H1 (cell line): Measurements from ENCODE around the gene EPB41L1. TPM values are rescaled to one million over a fixed set of nuclear protein-coding genes. Genes with fewer than 3 reads are reported as not detected.

Experiments
- CTCF ChIA-PET: fragments of 300-600 bp; sonication (Branson Sonifier 250); formaldehyde crosslinking; loops from one replicate; lab custom pipeline; 2021; ENCODE audit not compliant: partially characterized antibody; lab: Charles Lee
- POLR2A ChIA-PET: fragments of 300-600 bp; sonication (Branson Sonifier 250); formaldehyde crosslinking; loops from one replicate; lab custom pipeline; 2021; ENCODE audit warnings: inconsistent platforms; ENCODE audit not compliant: partially characterized antibody; lab: Charles Lee
- DNase-seq, 2 experiments: peaks; one replicate each; pipeline versions ENCODE4 v3.0.0 to v3.0.0-alpha.2; 2010 to 2022; ENCODE audit warnings: low spot score in 2 of 2, low read depth in 1 of 2, mixed read lengths in 1 of 2
- FAIRE-seq: peaks from 2 replicates; lab custom pipeline; 2011; peaks lifted over from hg19 to GRCh38; lab: Jason Lieb, UNC
- H2AFZ ChIP-seq: 2 replicates; pipeline ENCODE4 v1.8.1; 2012; ENCODE audit warnings: low read length, inconsistent platforms
- H2AK5ac ChIP-seq: 2 replicates; pipeline ENCODE4 v1.6.1; 2013; ENCODE audit warnings: low read depth, low read length
- H2BK120ac ChIP-seq: replicated peaks from 2 replicates; pipeline ENCODE3; 2013; ENCODE audit warnings: low read depth, low read length, inconsistent platforms
- H2BK12ac ChIP-seq: 2 replicates; pipeline ENCODE4 v1.6.1; 2013; ENCODE audit warnings: low read depth, low read length
- H2BK15ac ChIP-seq: 2 replicates; pipeline ENCODE4 v1.6.1; 2013; ENCODE audit warnings: low read length
- H2BK20ac ChIP-seq: 2 replicates; pipeline ENCODE4 v1.6.1; 2013; ENCODE audit warnings: low read length
- H2BK5ac ChIP-seq: 2 replicates; pipeline ENCODE4 v1.6.1; 2013; ENCODE audit warnings: low read depth, low read length
- H3K14ac ChIP-seq: 2 replicates; pipeline ENCODE4 v1.6.1; 2013; ENCODE audit warnings: inconsistent platforms; ENCODE audit not compliant: insufficient read length
- H3K18ac ChIP-seq: 2 replicates; pipeline ENCODE4 v1.6.1; 2013; ENCODE audit warnings: low read length; ENCODE audit errors: extremely low read depth
- H3K23ac ChIP-seq: 2 replicates; pipeline ENCODE4 v1.6.1; 2013; ENCODE audit warnings: inconsistent platforms; ENCODE audit not compliant: insufficient read length
- H3K23me2 ChIP-seq: 2 replicates; pipeline ENCODE4 v1.6.1; 2013; ENCODE audit warnings: low read depth, low read length
- H3K27ac ChIP-seq: 2 replicates; pipeline ENCODE4 v1.6.1; 2011; ENCODE audit warnings: low read depth, low read length, inconsistent platforms
- H3K27me3 ChIP-seq, 4 experiments: replicated peaks in 1 of 4; 1 replicate in 1 of 4; 2 replicates in 3 of 4; pipeline versions ENCODE4 v1.6.1 to v1.8.1; 2011 to 2013; ENCODE audit warnings: low read length in 3 of 4, mild to moderate bottlenecking in 3 of 4, inconsistent platforms in 2 of 4, mixed read lengths in 2 of 4, moderate library complexity in 1 of 4; ENCODE audit not compliant: control insufficient read depth in 3 of 4, insufficient read depth in 3 of 4; ENCODE audit errors: extremely low read depth in 1 of 4
- H3K36me3 ChIP-seq, 4 experiments: 2 replicates each; pipeline versions ENCODE4 v1.6.1 to v1.8.1; 2011 to 2013; ENCODE audit warnings: mild to moderate bottlenecking in 4 of 4, low read length in 3 of 4, moderate library complexity in 2 of 4, control low read depth in 1 of 4, inconsistent platforms in 1 of 4; ENCODE audit not compliant: insufficient read depth in 4 of 4, control insufficient read depth in 2 of 4
- H3K4ac ChIP-seq: replicated peaks from 2 replicates; pipeline ENCODE3; 2013; ENCODE audit warnings: low read length, low read depth, mixed read lengths, inconsistent platforms; ENCODE audit not compliant: insufficient read length
- H3K4me1 ChIP-seq, 4 experiments: replicated peaks in 1 of 4; 1 replicate in 1 of 4; 2 replicates in 3 of 4; pipeline versions ENCODE4 v1.6.1 to v1.8.1; 2011 to 2013; ENCODE audit warnings: low read length in 3 of 4, inconsistent platforms in 2 of 4, mixed read lengths in 1 of 4; ENCODE audit not compliant: insufficient read depth in 4 of 4, control insufficient read depth in 3 of 4
- H3K4me2 ChIP-seq, 2 experiments: 2 replicates each; pipeline versions ENCODE4 v1.6.1 to v1.8.1; 2011 to 2013; ENCODE audit warnings: low read depth in 2 of 2, low read length in 2 of 2, control low read depth in 1 of 2, inconsistent platforms in 1 of 2, mild to moderate bottlenecking in 1 of 2; ENCODE audit not compliant: insufficient read depth in 1 of 2
- H3K4me3 ChIP-seq, 4 experiments: fragments of 200-600, 300-600 bp in 1 of 4; sonication (generic), shearing (Covaris generic), sonication (Bioruptor Twin) in 1 of 4; 2 replicates each; pipeline versions ENCODE4 v1.5.1 to v1.8.1; 2011 to 2016; ENCODE audit warnings: low read length in 4 of 4, low read depth in 3 of 4, control low read depth in 2 of 4, inconsistent platforms in 2 of 4, mild to moderate bottlenecking in 2 of 4, mixed read lengths in 1 of 4, moderate library complexity in 1 of 4; ENCODE audit not compliant: insufficient read depth in 2 of 4; ENCODE audit errors: extremely low read depth in 1 of 4
- H3K56ac ChIP-seq: replicated peaks from 2 replicates; pipeline ENCODE3; 2013; ENCODE audit warnings: low read depth, mild to moderate bottlenecking, mixed read lengths, low read length, inconsistent platforms; ENCODE audit not compliant: insufficient read length
- H3K79me1 ChIP-seq: 2 replicates; pipeline ENCODE4 v1.6.1; 2013; ENCODE audit warnings: low read depth, low read length, control low read depth
- H3K79me2 ChIP-seq, 2 experiments: 2 replicates each; pipeline versions ENCODE4 v1.6.1 to v1.8.1; 2012 to 2013; ENCODE audit warnings: low read length in 2 of 2, mild to moderate bottlenecking in 2 of 2, inconsistent platforms in 1 of 2; ENCODE audit not compliant: insufficient read depth in 2 of 2, control insufficient read depth in 1 of 2
- H3K9ac ChIP-seq, 4 experiments: replicated peaks in 1 of 4; 1 replicate in 1 of 4; 2 replicates in 3 of 4; pipeline versions ENCODE4 v1.6.1 to v1.8.1; 2011 to 2013; ENCODE audit warnings: low read depth in 3 of 4, low read length in 3 of 4, control low read depth in 2 of 4, mild to moderate bottlenecking in 2 of 4, moderate library complexity in 2 of 4, inconsistent platforms in 1 of 4; ENCODE audit errors: extremely low read depth in 1 of 4
- H3K9me3 ChIP-seq, 2 experiments: 2 replicates each; pipeline versions ENCODE4 v1.6.1 to v1.8.1; 2012 to 2013; ENCODE audit warnings: mild to moderate bottlenecking in 2 of 2, moderate library complexity in 2 of 2, control low read depth in 1 of 2, inconsistent platforms in 1 of 2, low read depth in 1 of 2, low read length in 1 of 2, mixed read lengths in 1 of 2; ENCODE audit not compliant: insufficient read depth in 2 of 2
- H4K20me1 ChIP-seq, 2 experiments: replicated peaks in 1 of 2; 2 replicates each; pipeline versions ENCODE3 to v1.8.1; 2011 to 2013; ENCODE audit warnings: inconsistent platforms in 2 of 2, low read length in 2 of 2, mild to moderate bottlenecking in 1 of 2; ENCODE audit not compliant: insufficient read depth in 2 of 2, control insufficient read depth in 1 of 2
- H4K5ac ChIP-seq: 2 replicates; pipeline ENCODE4 v1.6.1; 2013; ENCODE audit warnings: low read length, low read depth, mixed read lengths, inconsistent platforms; ENCODE audit not compliant: insufficient read length
- H4K8ac ChIP-seq: 2 replicates; pipeline ENCODE4 v1.8.0; 2013; ENCODE audit warnings: mild to moderate bottlenecking, moderate library complexity, low read length, inconsistent platforms; ENCODE audit not compliant: insufficient read depth; ENCODE audit errors: extremely low read depth
- H4K91ac ChIP-seq: replicated peaks from 2 replicates; pipeline ENCODE3; 2013; ENCODE audit warnings: low read length, mixed read lengths, inconsistent platforms; ENCODE audit not compliant: insufficient read length
- ASH2L ChIP-seq: fragments of 200-600, 300-600 bp; sonication (generic); IDR thresholded peaks from one replicate; pipeline ENCODE4 v1.7.1; 2017; ENCODE audit warnings: low read length
- CEBPB ChIP-seq: IDR thresholded peaks from 2 replicates; pipeline ENCODE4 v1.6.1; 2012; ENCODE audit warnings: low read depth, low read length
- CHD1 ChIP-seq: IDR thresholded peaks from 2 replicates; pipeline ENCODE4 v1.6.1; 2012; ENCODE audit warnings: low read depth, low read length, improper control_type of control experiment
- CHD2 ChIP-seq: IDR thresholded peaks from 2 replicates; pipeline ENCODE4 v1.6.1; 2012; ENCODE audit warnings: low read length, improper control_type of control experiment
- CREB1 ChIP-seq: IDR thresholded peaks from 2 replicates; pipeline ENCODE4 v1.6.1; 2012; ENCODE audit warnings: inconsistent platforms
- EZH2 ChIP-seq: fragments of 200-600 bp; sonication (generic); IDR thresholded peaks from 2 replicates; pipeline ENCODE4 v1.7.1; 2012; ENCODE audit warnings: low read depth, mild to moderate bottlenecking, moderate library complexity, low read length, inconsistent platforms; ENCODE audit not compliant: severe bottlenecking
- HDAC2 ChIP-seq, 2 experiments: fragments of 300-600 bp in 1 of 2; sonication (generic) in 1 of 2; IDR thresholded peaks; 2 replicates each; pipeline ENCODE4 v1.6.1; 2011 to 2012; ENCODE audit warnings: low read depth in 2 of 2, low read length in 2 of 2, mild to moderate bottlenecking in 2 of 2, moderate library complexity in 2 of 2, borderline replicate concordance in 1 of 2, inconsistent platforms in 1 of 2
- HDAC6 ChIP-seq: IDR thresholded peaks from one replicate; pipeline ENCODE4 v1.7.1; 2012; ENCODE audit warnings: low read depth, mild to moderate bottlenecking, inconsistent platforms, low read length, moderate library complexity
- MAX ChIP-seq: IDR thresholded peaks from 2 replicates; pipeline ENCODE4 v1.6.1; 2012; ENCODE audit warnings: inconsistent platforms
- RBBP5 ChIP-seq: IDR thresholded peaks from 2 replicates; pipeline ENCODE4 v1.7.1; 2012; ENCODE audit warnings: low read depth, mild to moderate bottlenecking, inconsistent platforms, low read length, moderate library complexity, borderline replicate concordance
- RFX5 ChIP-seq: IDR thresholded peaks from 2 replicates; pipeline ENCODE4 v1.6.1; 2011; ENCODE audit warnings: low read depth, low read length, improper control_type of control experiment, borderline replicate concordance
- RNF2 ChIP-seq: fragments of 200-900, 300-1000 bp; sonication (generic); IDR thresholded peaks from 2 replicates; pipeline ENCODE4 v1.7.1; 2016; ENCODE audit warnings: borderline replicate concordance, low read depth, mild to moderate bottlenecking, antibody characterized with exemption, low read length; ENCODE audit not compliant: poor library complexity, severe bottlenecking; ENCODE audit errors: missing control alignments
- SIX5 ChIP-seq: IDR thresholded peaks from 2 replicates; pipeline ENCODE4 v1.6.1; 2011; ENCODE audit warnings: mild to moderate bottlenecking, low read depth, low read length
- SP4 ChIP-seq: IDR thresholded peaks from 2 replicates; pipeline ENCODE4 v1.6.1; 2012; ENCODE audit warnings: low read length, inconsistent platforms
- TAF7 ChIP-seq: optimal IDR thresholded peaks from 2 replicates; pipeline ENCODE3; 2011; ENCODE audit warnings: low read depth, mild to moderate bottlenecking, inconsistent platforms, low read length, moderate library complexity, borderline replicate concordance
- WGBS, 2 experiments: shearing (Covaris generic) in 1 of 2; methylation state at CpG; one replicate each; pipeline versions ENCODE4 v1.1.6 to v1.1.7; 2013 to 2015; ENCODE audit warnings: low lambda C conversion rate in 2 of 2, mixed read lengths in 2 of 2, inconsistent platforms in 1 of 2, low coverage in 1 of 2, missing lambda C conversion rate in 1 of 2; ENCODE audit not compliant: insufficient replicate concordance in 2 of 2, insufficient coverage in 1 of 2, insufficient read length in 1 of 2; ENCODE audit errors: extremely low coverage in 1 of 2, missing lambda C conversion rate in 1 of 2; 5-methylcytosine and 5-hydroxymethylcytosine counted together
- polyA plus RNA-seq, 7 experiments: library from polyadenylated mRNA; depleted of rRNA in 3 of 7; stranded (reverse) in 5 of 7; unstranded in 2 of 7; fragments of >200 nt in 5 of 7; fragments of 200-250 nt in 2 of 7; gene quantifications; 1 replicate in 5 of 7; 2 replicates in 1 of 7; 4 replicates in 1 of 7; pipeline versions ENCODE4 v1.2.1 to v1.2.3, GENCODE V29; 2011 to 2013; ENCODE audit warnings: missing spikeins in 2 of 7, mixed read lengths in 2 of 7
- total RNA-seq: library from RNA; stranded (reverse); fragmentation: NEBNext Ultra II Directional; extraction: Animal tissue kit (Norgen Biotek cat#: 25700); gene quantifications from 2 replicates; pipeline ENCODE4 v1.2.1, GENCODE V29; 2021

The EPB41L1 gene
- total and polyA plus RNA-seq, 2 of the 8 experiments (the other 6 are each of a cell fraction or from before 2014, with no cell fraction given): 14.8 to 36.0 TPM

DNA sequence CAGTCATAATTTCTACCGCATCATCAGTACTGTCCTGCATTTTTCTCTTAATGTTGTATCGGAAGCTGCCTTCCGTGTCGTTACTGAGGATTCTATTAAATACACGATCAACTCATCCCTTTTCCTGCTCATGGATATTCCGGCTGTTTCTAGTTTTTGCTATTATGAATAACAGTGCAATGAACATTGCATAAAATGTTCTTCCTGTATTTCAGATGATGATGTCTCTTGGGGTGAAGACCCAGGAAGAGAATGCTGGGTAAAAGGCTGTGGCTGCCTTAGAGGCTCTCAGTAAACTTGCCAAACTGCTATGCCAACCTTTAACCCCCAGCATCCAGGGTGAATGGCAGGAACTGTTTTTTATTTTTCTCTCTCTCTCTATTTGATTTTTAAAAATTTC, 24.1 kb upstream of the EPB41L1 start:
- peaks cover 0 to 3% of the 10 kb centered on the region in 2 experiments for H4K20me1 ChIP-seq
- H3K23ac ChIP-seq: no peak overlapping the region
- H2AK5ac ChIP-seq: no peak overlapping the region
- TF ChIP-seq MAX (no peak), RBBP5 (no peak), CHD2 (no peak), EZH2 (no peak), TAF7 (no peak), SIX5 (no peak), CEBPB (no peak), SP4 (no peak), HDAC6 (no peak), RNF2 (no peak), CREB1 (no peak), RFX5 (no peak), ASH2L (no peak), HDAC2 (IDR thresholded peaks at IDR 0.05; ENCODE audit: borderline replicate concordance in 1 of 2, low read depth in 2 of 2, low read length in 2 of 2) (no peak), CHD1 (no peak)
- TF ChIP-seq, all 59 proteins: peak for 0
- Histone ChIP-seq H3K14ac (no peak overlapping the region), H3K36me3 (no peaks in the 10 kb centered on the region), H4K5ac (no peak overlapping the region), H3K27ac (no peak overlapping the region), H3K9me3 (no peaks in the 10 kb centered on the region), H2AFZ (no peak overlapping the region), H3K18ac (no peak overlapping the region), H4K91ac (no peak overlapping the region), H3K4ac (no peak overlapping the region), H3K9ac (no peak overlapping the region), H3K4me1 (peaks cover 0 to 3% (median 1%) of the 10 kb centered on the region in 4 experiments; a peak in 3 of 7 replicates), H3K79me2 (no peaks in the 10 kb centered on the region), H3K56ac (no peak overlapping the region), H2BK5ac (no peak overlapping the region), H2BK15ac (no peak overlapping the region), H2BK12ac (no peak overlapping the region), H4K8ac (no peak overlapping the region), H2BK20ac (no peak overlapping the region), H3K79me1 (no peaks in the 10 kb centered on the region), H3K4me3 (no peak overlapping the region), H3K23me2 (no peaks in the 10 kb centered on the region), H2BK120ac (no peak overlapping the region), H3K27me3 (no peaks in the 10 kb centered on the region), H3K4me2 (no peak overlapping the region)
- ChIA-PET CTCF (interaction anchor here (0.7 to 1.0 kb wide), 2 partner anchors 8 to 59 kb away, joined by 3 read pairs; no protein-coding TSS in a partner anchor), POLR2A (no interaction called here)
- WGBS, 2 experiments: 95% methylated on average over 6 of the region's 6 CpGs; no CpG with 5 or more reads in 1 of the 2 experiments
- FAIRE-seq (no peak), DNase-seq (no peak)
